Liver (tissue), 9 donors: ENCODE results near the gene PLK2. TPM values are rescaled to one million over a fixed set of nuclear protein-coding genes. Genes with fewer than 3 reads are reported as not detected.

Experiments
- DNase-seq: peaks from one replicate; pipeline ENCODE4 v3.0.0-alpha.2; 2017; ENCODE audit warnings: low spot score
- H3K27ac ChIP-seq, 2 donors: one replicate each; pipeline ENCODE4 v1.7.0; 2013; ENCODE audit warnings: inconsistent platforms in 2 of 2, low read length in 2 of 2, control low read depth in 1 of 2, low read depth in 1 of 2, mild to moderate bottlenecking in 1 of 2
- H3K27me3 ChIP-seq, 4 donors: one replicate each; pipeline versions ENCODE4 v1.6.1 to v1.7.0; 2013; ENCODE audit warnings: low read length in 3 of 4, inconsistent platforms in 1 of 4, mild to moderate bottlenecking in 1 of 4, moderate library complexity in 1 of 4; ENCODE audit not compliant: control insufficient read depth in 4 of 4, insufficient read depth in 4 of 4
- H3K36me3 ChIP-seq, 4 donors: one replicate each; pipeline versions ENCODE4 v1.6.1 to v1.7.0; 2013; ENCODE audit warnings: low read length in 3 of 4, mild to moderate bottlenecking in 3 of 4, low read depth in 1 of 4, moderate library complexity in 1 of 4; ENCODE audit not compliant: control insufficient read depth in 4 of 4, insufficient read depth in 3 of 4
- H3K4me1 ChIP-seq, 4 donors: one replicate each; pipeline versions ENCODE4 v1.6.1 to v1.7.0; 2013; ENCODE audit warnings: low read length in 3 of 4, mild to moderate bottlenecking in 3 of 4, moderate library complexity in 1 of 4; ENCODE audit not compliant: control insufficient read depth in 4 of 4, insufficient read depth in 4 of 4
- H3K4me3 ChIP-seq, 3 donors: one replicate each; pipeline versions ENCODE4 v1.6.1 to v1.7.0; 2013; ENCODE audit warnings: low read length in 3 of 3, control low read depth in 1 of 3, low read depth in 1 of 3, mild to moderate bottlenecking in 1 of 3
- H3K9ac ChIP-seq, 2 donors: one replicate each; pipeline ENCODE4 v1.7.0; 2013; ENCODE audit warnings: low read length in 2 of 2, mild to moderate bottlenecking in 2 of 2, moderate library complexity in 2 of 2, control low read depth in 1 of 2, low read depth in 1 of 2
- H3K9me3 ChIP-seq, 4 donors: one replicate each; pipeline versions ENCODE4 v1.6.1 to v1.7.0; 2013; ENCODE audit warnings: low read length in 3 of 4; ENCODE audit not compliant: control insufficient read depth in 4 of 4
- CTCF ChIP-seq: fragments of 150-350 bp; IDR thresholded peaks from 2 replicates; pipeline ENCODE4 v1.5.1; 2017; ENCODE audit warnings: improper control_type of control experiment, low read depth, low read length; ENCODE audit not compliant: missing input control
- EGR1 ChIP-seq, 2 donors: IDR thresholded peaks; 2 replicates each; pipeline ENCODE4 v1.6.1; 2016 to 2018; ENCODE audit warnings: antibody characterized with exemption in 2 of 2, low read depth in 2 of 2
- FOXA2 ChIP-seq: IDR thresholded peaks from 2 replicates; pipeline ENCODE4 v1.6.1; 2016; ENCODE audit warnings: antibody characterized with exemption
- GABPA ChIP-seq, 2 donors: IDR thresholded peaks in 1 of 2; conservative IDR thresholded peaks in 1 of 2; 2 replicates each; pipeline ENCODE4 v1.6.1; 2016; ENCODE audit warnings: antibody characterized with exemption in 2 of 2, mild to moderate bottlenecking in 1 of 2, moderate library complexity in 1 of 2
- HNF4A ChIP-seq, 2 donors: conservative IDR thresholded peaks; 2 replicates each; pipeline ENCODE4 v1.6.1; 2016; ENCODE audit warnings: antibody characterized with exemption in 2 of 2, mild to moderate bottlenecking in 2 of 2
- HNF4G ChIP-seq: IDR thresholded peaks from 2 replicates; pipeline ENCODE4 v1.6.1; 2016; ENCODE audit warnings: antibody characterized with exemption
- JUND ChIP-seq, 2 donors: IDR thresholded peaks; 2 replicates each; pipeline ENCODE4 v1.6.1; 2016; ENCODE audit warnings: antibody characterized with exemption in 2 of 2
- NR2F2 ChIP-seq: IDR thresholded peaks from 2 replicates; pipeline ENCODE4 v1.6.1; 2016; ENCODE audit warnings: antibody characterized with exemption
- RAD21 ChIP-seq, 2 donors: IDR thresholded peaks; 2 replicates each; pipeline ENCODE4 v1.6.1; 2016; ENCODE audit warnings: antibody characterized with exemption in 2 of 2, mild to moderate bottlenecking in 2 of 2
- RXRA ChIP-seq, 2 donors: IDR thresholded peaks; 2 replicates each; pipeline ENCODE4 v1.6.1; 2017 to 2018; ENCODE audit warnings: antibody characterized with exemption in 2 of 2, mild to moderate bottlenecking in 1 of 2
- SP1 ChIP-seq: IDR thresholded peaks from 2 replicates; pipeline ENCODE4 v1.6.1; 2018; ENCODE audit warnings: antibody characterized with exemption, mild to moderate bottlenecking
- TAF1 ChIP-seq: conservative IDR thresholded peaks from 2 replicates; pipeline ENCODE4 v1.6.1; 2016; ENCODE audit warnings: antibody characterized with exemption, mild to moderate bottlenecking
- WGBS: extraction: QIAGEN DNeasy Blood & Tissue Kit; methylation state at CpG from one replicate; pipeline ENCODE4 v1.1.7; 2013; 5-methylcytosine and 5-hydroxymethylcytosine counted together
- polyA plus RNA-seq, 2 donors: library from polyadenylated mRNA; stranded (reverse) in 1 of 2; unstranded in 1 of 2; fragments of 200-250 nt in 1 of 2; fragments of >200 nt in 1 of 2; fragmentation: Nextera tagmentation in 1 of 2; extraction: Ambion mirVana in 1 of 2; gene quantifications; one replicate each; pipeline versions ENCODE4 v1.2.1 to v1.2.3, GENCODE V29; 2013 to 2015
- total RNA-seq, 2 donors: library from RNA; depleted of rRNA; stranded (reverse); fragments of >200 nt; gene quantifications; one replicate each; pipeline ENCODE4 v1.2.3, GENCODE V29; 2014
- TF ChIP-seq, protein P1 (sequence below): IDR thresholded peaks from 2 replicates; pipeline ENCODE4 v1.6.1; 2016; ENCODE audit warnings: antibody characterized with exemption
- TF ChIP-seq, protein P2 (sequence below): IDR thresholded peaks from 2 replicates; pipeline ENCODE4 v1.6.1; 2016; ENCODE audit warnings: antibody characterized with exemption
- TF ChIP-seq, protein P3 (sequence below): IDR thresholded peaks from 2 replicates; pipeline ENCODE4 v1.6.1; 2016; ENCODE audit warnings: antibody characterized with exemption
- donor health status: healthy.
- donor health status: healthy.
- donor health status: healthy.
- donor health status: healthy.
- donor health status: healthy.

PLK2 gene
- total and polyA plus RNA-seq, 4 donors: 5.9 to 39.5 (median 22.3) TPM

DNA sequence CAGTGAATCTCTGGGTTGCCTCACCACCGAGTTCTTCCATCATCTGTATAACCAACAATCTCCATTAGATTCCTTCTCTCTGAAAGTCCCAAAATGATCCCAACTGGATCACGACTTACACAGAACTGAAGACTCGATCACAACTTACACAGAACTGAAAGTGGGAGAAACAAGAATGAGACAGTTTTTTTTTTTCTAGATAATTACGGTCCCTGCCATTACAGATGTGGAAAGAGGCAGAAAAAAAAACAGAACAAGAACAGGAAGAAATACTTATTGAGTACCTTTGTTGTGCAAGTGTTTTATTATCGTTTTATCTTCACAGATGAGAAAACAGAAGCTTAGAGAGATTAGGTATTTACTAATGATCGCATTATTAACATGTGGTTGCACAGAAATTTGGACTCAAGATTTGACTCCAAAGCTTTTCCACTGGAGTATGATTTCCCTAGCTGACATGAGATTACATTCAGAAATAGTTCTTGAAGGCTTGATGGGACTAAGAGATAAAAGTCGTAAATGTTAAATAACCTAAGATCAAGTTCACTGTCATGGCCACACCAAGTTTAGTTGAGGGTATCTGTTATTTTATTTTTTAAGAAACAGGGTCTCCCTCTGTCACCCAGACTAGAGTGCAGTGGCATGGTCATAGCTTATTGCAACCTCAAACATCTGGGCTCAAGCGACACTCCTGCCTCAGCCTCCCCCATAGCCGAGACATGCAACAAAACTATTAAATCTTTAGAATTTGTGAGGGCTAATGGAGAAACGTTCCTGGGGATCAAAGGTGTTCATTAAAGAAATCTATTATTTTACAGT is 8.9 kb downstream of the PLK2 start:
- Histone ChIP-seq H3K27me3 (no peaks in the 10 kb centered on the region), H3K9ac (no peak overlapping the region), H3K36me3 (peaks cover 1 to 41% (median 23%) of the 10 kb centered on the region in 4 donors), H3K9me3 (no peaks in the 10 kb centered on the region), H3K27ac (no peak overlapping the region), H3K4me3 (no peak overlapping the region), H3K4me1 (no peaks in the 10 kb centered on the region)
- no peak for DNase-seq
- WGBS: 83% methylated on average over 10 of the region's 10 CpGs
- TF ChIP-seq HNF4G (no peak), FOXA2 (no peak)
- TF ChIP-seq, protein P1, sequence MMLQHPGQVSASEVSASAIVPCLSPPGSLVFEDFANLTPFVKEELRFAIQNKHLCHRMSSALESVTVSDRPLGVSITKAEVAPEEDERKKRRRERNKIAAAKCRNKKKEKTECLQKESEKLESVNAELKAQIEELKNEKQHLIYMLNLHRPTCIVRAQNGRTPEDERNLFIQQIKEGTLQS: no peak

DNA sequence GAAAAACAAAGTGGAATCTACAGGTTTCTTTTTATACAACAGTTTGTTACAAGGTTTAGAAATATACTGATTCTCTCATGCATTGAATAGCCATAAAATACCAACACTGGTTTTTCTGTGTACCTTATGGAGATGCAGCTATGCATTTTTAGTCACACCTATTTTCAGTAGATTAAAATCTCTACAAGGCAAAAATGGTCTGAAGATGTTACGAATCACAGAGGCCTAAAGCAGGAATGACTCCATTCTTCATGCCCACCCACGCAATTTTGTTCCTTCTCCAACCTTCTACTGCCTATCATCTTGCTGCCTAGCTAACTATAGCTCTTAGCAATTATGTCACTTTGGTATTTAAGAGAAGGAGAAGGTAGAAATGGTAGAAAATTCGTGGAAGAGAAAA is 9.9 kb downstream of the PLK2 start:
- 88% methylated on average over 3 of the region's 3 CpGs for WGBS
- no peak for TF ChIP-seq HNF4A (conservative IDR thresholded peaks at IDR 0.05)
- TF ChIP-seq HNF4G: no peak
- TF ChIP-seq TAF1: no peak
- H3K4me3 ChIP-seq: no peak overlapping the region

GRCh38 chr5:58447226-58447625 is 12.7 kb downstream of the PLK2 start:
- peaks cover 0 to 8% (median 2%) of the 10 kb centered on the region in 4 donors for H3K36me3 ChIP-seq
- no peak overlapping the region for H3K27ac ChIP-seq
- H3K27me3 ChIP-seq: no peaks in the 10 kb centered on the region
- no peak for DNase-seq
- H3K9me3 ChIP-seq: peaks cover 0 to 5% (median 0%) of the 10 kb centered on the region in 4 donors
- no peaks in the 10 kb centered on the region for H3K4me1 ChIP-seq
- H3K9ac ChIP-seq: no peak overlapping the region
- no peak overlapping the region for H3K4me3 ChIP-seq
- WGBS: 85% methylated on average over 2 of the region's 2 CpGs
- TF ChIP-seq JUND (IDR thresholded peaks at IDR 0.05): no peak
- TF ChIP-seq, protein P2, sequence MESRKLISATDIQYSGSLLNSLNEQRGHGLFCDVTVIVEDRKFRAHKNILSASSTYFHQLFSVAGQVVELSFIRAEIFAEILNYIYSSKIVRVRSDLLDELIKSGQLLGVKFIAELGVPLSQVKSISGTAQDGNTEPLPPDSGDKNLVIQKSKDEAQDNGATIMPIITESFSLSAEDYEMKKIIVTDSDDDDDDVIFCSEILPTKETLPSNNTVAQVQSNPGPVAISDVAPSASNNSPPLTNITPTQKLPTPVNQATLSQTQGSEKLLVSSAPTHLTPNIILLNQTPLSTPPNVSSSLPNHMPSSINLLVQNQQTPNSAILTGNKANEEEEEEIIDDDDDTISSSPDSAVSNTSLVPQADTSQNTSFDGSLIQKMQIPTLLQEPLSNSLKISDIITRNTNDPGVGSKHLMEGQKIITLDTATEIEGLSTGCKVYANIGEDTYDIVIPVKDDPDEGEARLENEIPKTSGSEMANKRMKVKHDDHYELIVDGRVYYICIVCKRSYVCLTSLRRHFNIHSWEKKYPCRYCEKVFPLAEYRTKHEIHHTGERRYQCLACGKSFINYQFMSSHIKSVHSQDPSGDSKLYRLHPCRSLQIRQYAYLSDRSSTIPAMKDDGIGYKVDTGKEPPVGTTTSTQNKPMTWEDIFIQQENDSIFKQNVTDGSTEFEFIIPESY: no peak
- TF ChIP-seq GABPA (IDR thresholded peaks at IDR 0.05 in 1 of 2, conservative IDR thresholded peaks at IDR 0.05 in 1 of 2): no peak
- TF ChIP-seq, protein P3, sequence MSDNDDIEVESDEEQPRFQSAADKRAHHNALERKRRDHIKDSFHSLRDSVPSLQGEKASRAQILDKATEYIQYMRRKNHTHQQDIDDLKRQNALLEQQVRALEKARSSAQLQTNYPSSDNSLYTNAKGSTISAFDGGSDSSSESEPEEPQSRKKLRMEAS: no peak
- no peak for TF ChIP-seq CTCF
- TF ChIP-seq EGR1 (IDR thresholded peaks at IDR 0.05; ENCODE audit: low read depth in 2 of 2): no peak
- no peak for TF ChIP-seq HNF4G
- no peak for TF ChIP-seq NR2F2
- no peak for TF ChIP-seq RXRA (IDR thresholded peaks at IDR 0.05)
- no peak for TF ChIP-seq RAD21 (IDR thresholded peaks at IDR 0.05)
- no peak for TF ChIP-seq FOXA2
- TF ChIP-seq SP1: no peak
- no peak for TF ChIP-seq HNF4A (conservative IDR thresholded peaks at IDR 0.05)
- no peak for TF ChIP-seq TAF1

More for the DNA sequence above, 9.9 kb downstream of the PLK2 start:
- no peak overlapping the region for H3K9ac ChIP-seq
- peaks cover 1 to 31% (median 16%) of the 10 kb centered on the region in 4 donors for H3K36me3 ChIP-seq
- no peak overlapping the region for H3K27ac ChIP-seq
- no peaks in the 10 kb centered on the region for H3K4me1 ChIP-seq
- no peaks in the 10 kb centered on the region for H3K27me3 ChIP-seq
- no peak for DNase-seq
- H3K9me3 ChIP-seq: no peaks in the 10 kb centered on the region
